Suprapubic skin (tissue), 4 donors: ENCODE data around the gene RBMS3.

ENCODE experiments used
- CTCF ChIP-seq, 2 donors: fragments of 200-600 bp in 1 of 2; fragments of 450-650 bp in 1 of 2; sonication (generic) in 1 of 2; IDR thresholded peaks; one replicate each; pipeline ENCODE4 v1.5.1; 2016 to 2019; ENCODE audit warnings: antibody characterized with exemption in 2 of 2, mild to moderate bottlenecking in 1 of 2, moderate library complexity in 1 of 2
- EP300 ChIP-seq: sonication (generic); formaldehyde crosslinking; IDR thresholded peaks from one replicate; pipeline ENCODE4 v1.6.1; 2017; ENCODE audit warnings: antibody characterized with exemption
- POLR2A ChIP-seq, 2 donors: fragments of 450-650 bp; IDR thresholded peaks; one replicate each; pipeline ENCODE4 v1.6.1; 2017; ENCODE audit warnings: antibody characterized with exemption in 2 of 2, mild to moderate bottlenecking in 2 of 2, moderate library complexity in 2 of 2
- POLR2AphosphoS5 ChIP-seq, 3 donors: sonication (generic); formaldehyde crosslinking; IDR thresholded peaks; one replicate each; pipeline ENCODE4 v1.6.1; 2017; ENCODE audit warnings: antibody characterized with exemption in 3 of 3

GRCh38 chr3:29275309-29275708 lies 5.6 kb upstream of the RBMS3 start:
- TF ChIP-seq CTCF (IDR thresholded peaks at IDR 0.05) (no peak), POLR2AphosphoS5 (IDR thresholded peaks at IDR 0.05) (no peak), EP300 (no peak), POLR2A (IDR thresholded peaks at IDR 0.05) (no peak)
